ENCODE measurements around the gene SKAP2.

Gene SKAP2

GRCh38 chr7:26864309-26865093 is at the start of gene SKAP2:
TSS of gene SKAP2 (minus strand) at chr7:26864590. CDS start at chr7:26864429, 161 bp downstream.
- DNase-seq: peak; percentile 97

- no peak for DNase-seq
Measured at GRCh38 chr7:26912933-26913536, 48.6 kb upstream of the SKAP2 start.

- no peak for DNase-seq
Measured at GRCh38 chr7:26912338-26912737, 47.9 kb upstream of the SKAP2 start.

GRCh38 chr7:26910221-26910620 is 45.8 kb upstream of the SKAP2 start:
- DNase-seq: no peak

- no peak for DNase-seq
Measured at GRCh38 chr7:26900251-26900650, 35.9 kb upstream of the SKAP2 start.

GRCh38 chr7:26899519-26899918 is 35.1 kb upstream of the SKAP2 start:
- no peak for DNase-seq

- DNase-seq: no peak
Measured at GRCh38 chr7:26898891-26899290, 34.5 kb upstream of the SKAP2 start.

- DNase-seq: no peak
Measured at GRCh38 chr7:26897928-26898327, 33.5 kb upstream of the SKAP2 start.

- peak; percentile 2 for DNase-seq
Measured at GRCh38 chr7:26891400-26892350, 27.3 kb upstream of the SKAP2 start.

- no peak for DNase-seq
Measured at GRCh38 chr7:26880852-26881251, 16.5 kb upstream of the SKAP2 start.

- no peak for DNase-seq
Measured at GRCh38 chr7:26879671-26880070, 15.3 kb upstream of the SKAP2 start.

GRCh38 chr7:26868841-26869495 is 4.6 kb upstream of the SKAP2 start:
- no peak for DNase-seq

GRCh38 chr7:26865094-26865388 is 651 bp upstream of the SKAP2 start:
- DNase-seq: no peak

GRCh38 chr7:26863518-26864308 is 677 bp downstream of the SKAP2 start:
- peak; percentile 22 for DNase-seq

- DNase-seq: no peak
Measured at GRCh38 chr7:26862834-26863233, 1.6 kb downstream of the SKAP2 start.

- no peak for DNase-seq
Measured at GRCh38 chr7:26861050-26861449, 3.3 kb downstream of the SKAP2 start.

- DNase-seq: no peak
Measured at GRCh38 chr7:26860361-26860760, 4.0 kb downstream of the SKAP2 start.

- DNase-seq: no peak
Measured at GRCh38 chr7:26859720-26860119, 4.7 kb downstream of the SKAP2 start.

- DNase-seq: no peak
Measured at GRCh38 chr7:26858735-26859134, 5.7 kb downstream of the SKAP2 start.

- no peak for DNase-seq
Measured at GRCh38 chr7:26858241-26858715, 6.1 kb downstream of the SKAP2 start.

- no peak for DNase-seq
Measured at GRCh38 chr7:26857506-26858240, 6.7 kb downstream of the SKAP2 start.

- no peak for DNase-seq
Measured at GRCh38 chr7:26857170-26857505, 7.3 kb downstream of the SKAP2 start.
